BJ (cell line): Measurements from ENCODE around the gene BCOR. TPM values are rescaled to one million over a fixed set of nuclear protein-coding genes. Genes with fewer than 3 reads are reported as not detected.

Source experiments
- CTCF ChIA-PET: fragments of 350-600 bp; formaldehyde crosslinking; extraction: SDS; loops from one replicate; lab custom pipeline; 2021; ENCODE audit warnings: antibody characterized with exemption, inconsistent platforms; lab: Yijun Ruan, JAX
- POLR2A ChIA-PET: fragments of 300-600 bp; sonication (Branson Sonifier 250); formaldehyde crosslinking; extraction: SDS; loops from one replicate; lab custom pipeline; 2021; ENCODE audit warnings: antibody characterized with exemption; lab: Charles Lee
- DNase-seq: peaks from one replicate; pipeline ENCODE4 v3.0.0-alpha.2; 2011; ENCODE audit warnings: low read depth
- H3K27me3 ChIP-seq: 2 replicates; pipeline ENCODE4 v1.6.0; 2011; ENCODE audit warnings: low read length; ENCODE audit not compliant: control insufficient read depth, insufficient read depth
- H3K36me3 ChIP-seq: 2 replicates; pipeline ENCODE4 v1.5.1; 2011; ENCODE audit warnings: low read length; ENCODE audit not compliant: control insufficient read depth, insufficient read depth
- H3K4me3 ChIP-seq: 2 replicates; pipeline ENCODE4 v1.5.1; 2011; ENCODE audit warnings: low read depth, mild to moderate bottlenecking, control low read depth, low read length
- CTCF ChIP-seq: IDR thresholded peaks from 2 replicates; pipeline ENCODE4 v1.5.1; 2011; ENCODE audit warnings: low read depth, mild to moderate bottlenecking, control low read depth, inconsistent platforms, low read length, moderate library complexity; ENCODE audit not compliant: insufficient read depth
- polyA plus RNA-seq: library from polyadenylated mRNA; depleted of rRNA; stranded (reverse); fragments of >200 nt; gene quantifications from 2 replicates; pipeline ENCODE4 v1.2.3, GENCODE V29; 2011

Gene BCOR
- polyA plus RNA-seq, 1 experiment, result 5.6 TPM

- Histone ChIP-seq H3K4me3 (peak overlapping the region; percentile 52), H3K36me3 (no peaks in the 10 kb centered on the region), H3K27me3 (no peaks in the 10 kb centered on the region)
- no peak for DNase-seq
- ChIA-PET CTCF (no interaction called here), POLR2A (no interaction called here)
- no peak for TF ChIP-seq CTCF
Observed at GRCh38 chrX:40145001-40145922, 47.5 kb upstream of the BCOR start.

GRCh38 chrX:40144576-40144975 lies 46.8 kb upstream of the BCOR start:
- H3K36me3 ChIP-seq, result no peaks in the 10 kb centered on the region
- no peaks in the 10 kb centered on the region for H3K27me3 ChIP-seq
- H3K4me3 ChIP-seq, result no peak overlapping the region
- POLR2A ChIA-PET, result no interaction called here
- TF ChIP-seq CTCF, result no peak
- CTCF ChIA-PET, result no interaction called here
- DNase-seq, result no peak

- no peak for TF ChIP-seq CTCF
Observed at GRCh38 chrX:40143987-40144386, 46.2 kb upstream of the BCOR start.

GRCh38 chrX:40143001-40143400 lies 45.2 kb upstream of the BCOR start:
- ChIA-PET POLR2A (no interaction called here), CTCF (interaction anchor here (1.1 kb wide), 1 partner anchor 31 kb away, joined by 3 read pairs; no protein-coding TSS in a partner anchor)
- TF ChIP-seq CTCF, result no peak
- H3K4me3 ChIP-seq, result no peak overlapping the region
- no peaks in the 10 kb centered on the region for H3K36me3 ChIP-seq
- no peak for DNase-seq
- H3K27me3 ChIP-seq, result no peaks in the 10 kb centered on the region

More at GRCh38 chrX:40143987-40144386, 46.2 kb upstream of the BCOR start:
- ChIA-PET CTCF (no interaction called here), POLR2A (no interaction called here)
- Histone ChIP-seq H3K27me3 (no peaks in the 10 kb centered on the region), H3K4me3 (no peak overlapping the region), H3K36me3 (no peaks in the 10 kb centered on the region)
- DNase-seq, result no peak

GRCh38 chrX:40142417-40142816 lies 44.7 kb upstream of the BCOR start:
- POLR2A ChIA-PET, result no interaction called here
- Histone ChIP-seq H3K36me3 (no peaks in the 10 kb centered on the region), H3K27me3 (no peaks in the 10 kb centered on the region), H3K4me3 (no peak overlapping the region)
- CTCF ChIA-PET, result interaction anchor here (1.1 kb wide), 1 partner anchor 31 kb away, joined by 3 read pairs; no protein-coding TSS in a partner anchor
- no peak for DNase-seq
- no peak for TF ChIP-seq CTCF
